Neural progenitor cell (in vitro differentiated cells): Measurements from ENCODE around the gene OR1E2. TPM values are rescaled to one million over a fixed set of nuclear protein-coding genes. Genes with fewer than 3 reads are reported as not detected.

Source experiments
- DNase-seq: peaks from one replicate; pipeline ENCODE4 v3.0.0-alpha.2; 2016; ENCODE audit warnings: low spot score
- H2AFZ ChIP-seq: fragments of 200-600 bp; sonication (generic); replicated peaks from 2 replicates; pipeline ENCODE4 v1.6.1; 2016; ENCODE audit warnings: antibody characterized with exemption
- H3F3A ChIP-seq: fragments of 200-600 bp; sonication (generic); 2 replicates; pipeline ENCODE4 v1.6.1; 2016; ENCODE audit warnings: antibody characterized with exemption, low read depth
- H3K27ac ChIP-seq: fragments of 200-600 bp; sonication (generic); 2 replicates; pipeline ENCODE4 v1.5.1; 2016; ENCODE audit warnings: mild to moderate bottlenecking
- H3K27me3 ChIP-seq: fragments of 200-600 bp; sonication (generic); 2 replicates; pipeline ENCODE4 v1.6.1; 2016; ENCODE audit warnings: mild to moderate bottlenecking, moderate library complexity
- H3K36me3 ChIP-seq: fragments of 200-600 bp; sonication (generic); 2 replicates; pipeline ENCODE4 v1.5.1; 2016
- H3K4me1 ChIP-seq: fragments of 200-600 bp; sonication (generic); 2 replicates; pipeline ENCODE4 v1.6.1; 2016; ENCODE audit warnings: mixed run types
- H3K4me2 ChIP-seq: fragments of 200-600 bp; sonication (generic); 2 replicates; pipeline ENCODE4 v1.6.1; 2016
- H3K4me3 ChIP-seq: fragments of 200-600 bp; sonication (generic); 2 replicates; pipeline ENCODE4 v1.5.1; 2016
- H3K79me2 ChIP-seq: fragments of 200-600 bp; sonication (generic); 2 replicates; pipeline ENCODE4 v1.6.1; 2016; ENCODE audit warnings: low read depth
- H3K9ac ChIP-seq: fragments of 200-600 bp; sonication (generic); 2 replicates; pipeline ENCODE4 v1.6.1; 2016
- H3K9me3 ChIP-seq: fragments of 200-600 bp; sonication (generic); 2 replicates; pipeline ENCODE4 v1.5.1; 2016; ENCODE audit warnings: low read depth
- H4K20me1 ChIP-seq: fragments of 200-600 bp; sonication (generic); 2 replicates; pipeline ENCODE4 v1.6.1; 2016; ENCODE audit warnings: low read depth
- H3K27ac Mint-ChIP-seq: 3 replicates; pipeline ENCODE4 v1.8.0; 2021; ENCODE audit warnings: mixed read lengths
- H3K27me3 Mint-ChIP-seq: 2 replicates; pipeline ENCODE4 v1.8.0; 2022; ENCODE audit warnings: low read depth, mild to moderate bottlenecking, inconsistent platforms, moderate library complexity, mixed read lengths; ENCODE audit not compliant: insufficient read depth
- H3K36me3 Mint-ChIP-seq: 3 replicates; pipeline ENCODE4 v1.8.0; 2021; ENCODE audit warnings: mixed read lengths
- H3K4me1 Mint-ChIP-seq: 3 replicates; pipeline ENCODE4 v1.8.0; 2021; ENCODE audit warnings: mixed read lengths
- H3K4me3 Mint-ChIP-seq: 3 replicates; pipeline ENCODE4 v1.8.0; 2021; ENCODE audit warnings: mild to moderate bottlenecking, moderate library complexity, mixed read lengths
- H3K9me3 Mint-ChIP-seq: 3 replicates; pipeline ENCODE4 v1.8.0; 2020; ENCODE audit warnings: mixed read lengths
- CTCF ChIP-seq: fragments of 200-600 bp; sonication (generic); IDR thresholded peaks from 2 replicates; pipeline ENCODE4 v1.5.1; 2017; ENCODE audit warnings: antibody characterized with exemption, mild to moderate bottlenecking
- EZH2 ChIP-seq: fragments of 200-600 bp; sonication (generic); IDR thresholded peaks from 2 replicates; pipeline ENCODE4 v1.6.1; 2017; ENCODE audit warnings: antibody characterized with exemption, mild to moderate bottlenecking, moderate library complexity
- EZH2phosphoT487 ChIP-seq: fragments of 200-600 bp; sonication (generic); IDR thresholded peaks from 2 replicates; pipeline ENCODE4 v1.6.1; 2017; ENCODE audit warnings: antibody characterized with exemption
- total RNA-seq: library from RNA; depleted of rRNA; stranded (reverse); fragments of >200 nt; gene quantifications from 2 replicates; pipeline ENCODE4 v1.2.3, GENCODE V29; 2015; ENCODE audit warnings: low replicate concordance

Gene OR1E2
- total RNA-seq, 1 donor from 2014 or later = not detected

- H3K9me3 Mint-ChIP-seq = no peaks in the 10 kb centered on the region
- H3K9ac ChIP-seq = no peak overlapping the region
- no peak for DNase-seq
- H3K36me3 Mint-ChIP-seq = no peaks in the 10 kb centered on the region
- TF ChIP-seq CTCF (no peak), EZH2phosphoT487 (no peak), EZH2 (no peak)
- H2AFZ ChIP-seq = no peak overlapping the region
- no peaks in the 10 kb centered on the region for H3K4me1 ChIP-seq
- no peaks in the 10 kb centered on the region for H3K9me3 ChIP-seq
- H3K27me3 ChIP-seq = no peaks in the 10 kb centered on the region
- no peaks in the 10 kb centered on the region for H3K27me3 Mint-ChIP-seq
- H4K20me1 ChIP-seq = no peaks in the 10 kb centered on the region
- no peaks in the 10 kb centered on the region for H3K36me3 ChIP-seq
- H3K27ac ChIP-seq = no peak overlapping the region
- H3K4me2 ChIP-seq = no peak overlapping the region
- H3F3A ChIP-seq = no peaks in the 10 kb centered on the region
- no peak overlapping the region for H3K4me3 Mint-ChIP-seq
- H3K27ac Mint-ChIP-seq = no peak overlapping the region
- H3K4me3 ChIP-seq = no peak overlapping the region
- H3K4me1 Mint-ChIP-seq = no peaks in the 10 kb centered on the region
- H3K79me2 ChIP-seq = no peaks in the 10 kb centered on the region
Measured at GRCh38 chr17:3448059-3448665, 14.5 kb upstream of the OR1E2 start.

- DNase-seq = peak; percentile 34
Measured at GRCh38 chr17:3447625-3448024, 14.0 kb upstream of the OR1E2 start.

GRCh38 chr17:3440451-3440850, 6.8 kb upstream of the OR1E2 start:
- Mint-ChIP-seq H3K4me3 (no peak overlapping the region), H3K9me3 (no peaks in the 10 kb centered on the region), H3K4me1 (no peaks in the 10 kb centered on the region), H3K36me3 (no peaks in the 10 kb centered on the region), H3K27ac (no peak overlapping the region), H3K27me3 (no peaks in the 10 kb centered on the region)
- no peak overlapping the region for H3K27ac ChIP-seq
- no peaks in the 10 kb centered on the region for H3F3A ChIP-seq
- H3K4me2 ChIP-seq = no peak overlapping the region
- H3K4me1 ChIP-seq = no peaks in the 10 kb centered on the region
- TF ChIP-seq EZH2 (no peak), CTCF (no peak), EZH2phosphoT487 (no peak)
- no peaks in the 10 kb centered on the region for H3K9me3 ChIP-seq
- DNase-seq = no peak
- H3K4me3 ChIP-seq = no peak overlapping the region
- H4K20me1 ChIP-seq = no peaks in the 10 kb centered on the region
- H3K36me3 ChIP-seq = no peaks in the 10 kb centered on the region
- H3K27me3 ChIP-seq = peaks cover 3% of the 10 kb centered on the region
- no peaks in the 10 kb centered on the region for H3K79me2 ChIP-seq
- H3K9ac ChIP-seq = no peak overlapping the region
- H2AFZ ChIP-seq = no peak overlapping the region

More at GRCh38 chr17:3447625-3448024, 14.0 kb upstream of the OR1E2 start:
- no peak for TF ChIP-seq EZH2
- TF ChIP-seq CTCF = peak; percentile 46
- no peak overlapping the region for H3K4me3 ChIP-seq
- Mint-ChIP-seq H3K4me3 (no peak overlapping the region), H3K27me3 (no peaks in the 10 kb centered on the region), H3K9me3 (no peaks in the 10 kb centered on the region), H3K36me3 (no peaks in the 10 kb centered on the region), H3K27ac (no peak overlapping the region), H3K4me1 (no peaks in the 10 kb centered on the region)
- no peaks in the 10 kb centered on the region for H3F3A ChIP-seq
- no peaks in the 10 kb centered on the region for H3K27me3 ChIP-seq
- no peaks in the 10 kb centered on the region for H3K79me2 ChIP-seq
- no peaks in the 10 kb centered on the region for H3K36me3 ChIP-seq
- no peak overlapping the region for H3K4me2 ChIP-seq
- no peaks in the 10 kb centered on the region for H3K9me3 ChIP-seq
- no peaks in the 10 kb centered on the region for H3K4me1 ChIP-seq
- H3K27ac ChIP-seq = no peak overlapping the region
- H2AFZ ChIP-seq = no peak overlapping the region
- no peaks in the 10 kb centered on the region for H4K20me1 ChIP-seq
- no peak overlapping the region for H3K9ac ChIP-seq
